ENCODE measurements around the gene NUP62.

NUP62 gene

GRCh38 chr19:49869484-49870308, 59.6 kb downstream of the NUP62 start:
- DNase-seq (ENCODE audit: low read depth in 1 of 2, low spot score in 1 of 2), result peak; percentile 71 to 79

GRCh38 chr19:49869009-49869483, 60.3 kb downstream of the NUP62 start:
- DNase-seq (ENCODE audit: low read depth in 1 of 2, low spot score in 1 of 2), result no peak

GRCh38 chr19:49866933-49867782, 62.1 kb downstream of the NUP62 start, which contains the start of gene PNKP:
PNKP (minus strand) TSS chr19:49867576; CDS start chr19:49867204, 372 bp downstream.
- peak; percentile 67 to 90 for DNase-seq (ENCODE audit: low read depth in 1 of 2, low spot score in 1 of 2)

GRCh38 chr19:49864890-49865289, 64.4 kb downstream of the NUP62 start:
- DNase-seq (ENCODE audit: low read depth in 1 of 2, low spot score in 1 of 2), result no peak

GRCh38 chr19:49863935-49864320, 65.4 kb downstream of the NUP62 start:
- DNase-seq (ENCODE audit: low read depth in 1 of 2, low spot score in 1 of 2), result no peak

- no peak for DNase-seq (ENCODE audit: low read depth in 1 of 2, low spot score in 1 of 2)
These were observed 65.9 kb downstream of the NUP62 start for GRCh38 chr19:49863254-49863934.

GRCh38 chr19:49862391-49863253, 66.7 kb downstream of the NUP62 start:
- DNase-seq (ENCODE audit: low read depth in 1 of 2, low spot score in 1 of 2), result no peak

GRCh38 chr19:49861541-49862378, 67.5 kb downstream of the NUP62 start:
- DNase-seq (ENCODE audit: low read depth in 1 of 2, low spot score in 1 of 2), result no peak

- no peak for DNase-seq (ENCODE audit: low read depth in 1 of 2, low spot score in 1 of 2)
These were observed 68.2 kb downstream of the NUP62 start for GRCh38 chr19:49861107-49861506.

GRCh38 chr19:49860336-49861102, 68.8 kb downstream of the NUP62 start:
- DNase-seq (ENCODE audit: low read depth in 1 of 2, low spot score in 1 of 2), result no peak

- DNase-seq (ENCODE audit: low read depth in 1 of 2, low spot score in 1 of 2), result no peak
These were observed 69.5 kb downstream of the NUP62 start for GRCh38 chr19:49859682-49860335.

GRCh38 chr19:49858088-49858985, 71.0 kb downstream of the NUP62 start:
- DNase-seq (ENCODE audit: low read depth in 1 of 2, low spot score in 1 of 2), result no peak

- DNase-seq (ENCODE audit: low read depth in 1 of 2, low spot score in 1 of 2), result no peak
These were observed 71.5 kb downstream of the NUP62 start for GRCh38 chr19:49857838-49858087.

- no peak for DNase-seq (ENCODE audit: low read depth in 1 of 2, low spot score in 1 of 2)
These were observed 72.1 kb downstream of the NUP62 start for GRCh38 chr19:49857061-49857837.

Measured in stimulated activated CD4-positive, alpha-beta T cell treated with anti-CD3 and anti-CD28 coated beads, Interleukin-15, amount 100 ng/mL, for 1 hour (primary cell).